B cell (primary cell): ENCODE data around the gene CRTAC1. TPM values are rescaled to one million over a fixed set of nuclear protein-coding genes. Genes with fewer than 3 reads are reported as not detected.

Source experiments
- ATAC-seq: fragments of 200-7000 bp; cut with Tn5 transposase; one replicate; pipeline ENCODE4 v1.10.0; 2021; ENCODE audit warnings: low read depth, mild to moderate bottlenecking, moderate number of reproducible peaks, moderate library complexity
- CTCF ChIA-PET: fragments of 350-600 bp; sonication (Branson Sonifier 250); formaldehyde crosslinking; loops from one replicate; lab custom pipeline; 2021; ENCODE audit warnings: antibody characterized with exemption, inconsistent platforms; lab: Charles Lee
- POLR2A ChIA-PET: fragments of 350-600 bp; sonication (Branson Sonifier 250); formaldehyde crosslinking; loops from one replicate; lab custom pipeline; 2021; ENCODE audit warnings: antibody characterized with exemption; lab: Charles Lee
- DNase-seq: peaks from one replicate; pipeline ENCODE4 v3.0.0; 2013
- H2AFZ ChIP-seq: 2 replicates; pipeline ENCODE4 v1.6.1; 2012; ENCODE audit warnings: mild to moderate bottlenecking, low read depth, low read length; ENCODE audit not compliant: insufficient read depth, poor library complexity, severe bottlenecking
- H3K27ac ChIP-seq, 2 donors: 1 replicate in 1 of 2; 2 replicates in 1 of 2; pipeline ENCODE4 v1.5.1; 2012 to 2013; ENCODE audit warnings: low read length in 2 of 2, mild to moderate bottlenecking in 2 of 2, moderate library complexity in 1 of 2
- H3K27me3 ChIP-seq, 4 experiments: fragments of 200-600 bp in 1 of 4; sonication (generic) in 1 of 4; replicated peaks in 1 of 4; 1 replicate in 2 of 4; 2 replicates in 2 of 4; pipeline versions ENCODE4 v1.6.1 to v1.7.0; 2013 to 2016; ENCODE audit warnings: low read length in 3 of 4, mild to moderate bottlenecking in 2 of 4, mixed read lengths in 1 of 4, moderate library complexity in 1 of 4; ENCODE audit not compliant: insufficient read depth in 4 of 4, control insufficient read depth in 3 of 4; ENCODE audit errors: control extremely low read depth in 1 of 4
- H3K36me3 ChIP-seq, 2 experiments: replicated peaks in 1 of 2; 1 replicate in 1 of 2; 2 replicates in 1 of 2; pipeline versions ENCODE4 v1.6.1 to v1.7.1; 2013; ENCODE audit warnings: low read length in 1 of 2; ENCODE audit not compliant: insufficient read depth in 2 of 2, control insufficient read depth in 1 of 2; ENCODE audit errors: control extremely low read depth in 1 of 2, extremely low read depth in 1 of 2
- H3K4me1 ChIP-seq, 2 donors: fragments of 200-600 bp in 1 of 2; sonication (generic) in 1 of 2; 1 replicate in 1 of 2; 2 replicates in 1 of 2; pipeline versions ENCODE4 v1.5.1 to v1.6.1; 2013 to 2017; ENCODE audit warnings: low read length in 2 of 2; ENCODE audit not compliant: control insufficient read depth in 2 of 2, insufficient read depth in 2 of 2
- H3K4me2 ChIP-seq: replicated peaks from 2 replicates; pipeline ENCODE3; 2012; ENCODE audit warnings: mild to moderate bottlenecking, low read depth, low read length; ENCODE audit not compliant: poor library complexity, severe bottlenecking
- H3K4me3 ChIP-seq, 5 experiments: fragments of 200-600 bp in 1 of 5; sonication (generic) in 1 of 5; 1 replicate in 3 of 5; 2 replicates in 2 of 5; pipeline versions ENCODE4 v1.5.1 to v1.7.0; 2011 to 2016; ENCODE audit warnings: low read length in 4 of 5, mild to moderate bottlenecking in 4 of 5, low read depth in 2 of 5, control low read depth in 1 of 5, moderate library complexity in 1 of 5; ENCODE audit not compliant: insufficient read depth in 1 of 5; ENCODE audit errors: control extremely low read depth in 1 of 5, extremely low read depth in 1 of 5
- H3K79me2 ChIP-seq: fragments of 200-600 bp; sonication (generic); one replicate; pipeline ENCODE4 v1.6.0; 2016; ENCODE audit warnings: low read length; ENCODE audit not compliant: control insufficient read depth, insufficient read depth
- H3K9ac ChIP-seq: fragments of 200-600 bp; sonication (generic); 2 replicates; pipeline ENCODE4 v1.6.1; 2017; ENCODE audit warnings: mild to moderate bottlenecking, low read length, moderate library complexity
- H3K9me3 ChIP-seq, 3 donors: one replicate each; pipeline versions ENCODE4 v1.6.1 to v1.7.1; 2013; ENCODE audit warnings: low read length in 2 of 3; ENCODE audit not compliant: control insufficient read depth in 2 of 3, insufficient read depth in 1 of 3; ENCODE audit errors: control extremely low read depth in 1 of 3
- H4K20me1 ChIP-seq: 2 replicates; pipeline ENCODE4 v1.6.0; 2012; ENCODE audit warnings: mild to moderate bottlenecking, low read length; ENCODE audit not compliant: insufficient read depth, control insufficient read depth, poor library complexity, severe bottlenecking
- H3K27ac Mint-ChIP-seq: one replicate; pipeline ENCODE4 v1.8.0; 2021; ENCODE audit warnings: mixed read lengths
- H3K27me3 Mint-ChIP-seq: one replicate; pipeline ENCODE4 v1.8.0; 2021; ENCODE audit warnings: mixed read lengths
- H3K4me1 Mint-ChIP-seq: one replicate; pipeline ENCODE4 v1.8.0; 2021; ENCODE audit warnings: mixed read lengths
- H3K4me3 Mint-ChIP-seq: one replicate; pipeline ENCODE4 v1.8.0; 2021; ENCODE audit warnings: mixed read lengths
- H3K9me3 Mint-ChIP-seq: one replicate; pipeline ENCODE4 v1.8.0; 2022; ENCODE audit warnings: mixed read lengths; ENCODE audit not compliant: insufficient read depth
- EZH2 ChIP-seq: IDR thresholded peaks from 2 replicates; pipeline ENCODE4 v1.6.1; 2012; ENCODE audit warnings: borderline replicate concordance, low read depth, mild to moderate bottlenecking, moderate library complexity, low read length; ENCODE audit not compliant: insufficient read depth, poor library complexity, severe bottlenecking
- WGBS: methylation state at CpG from one replicate; pipeline ENCODE4 v1.1.5; 2013; ENCODE audit warnings: missing lambda C conversion rate; ENCODE audit not compliant: insufficient coverage; 5-methylcytosine and 5-hydroxymethylcytosine counted together
- intact Hi-C: fragments of 100-400 bp; cut with micrococcal nuclease; formaldehyde crosslinking; loops from one replicate; pipeline ENCODE4 v1.10.0; 2022
- polyA plus RNA-seq: library from polyadenylated mRNA; depleted of rRNA; stranded (reverse); fragments of >200 nt; gene quantifications from 2 replicates; pipeline ENCODE4 v1.2.3, GENCODE V29; 2012
- total RNA-seq, 2 donors: library from RNA; stranded (reverse); fragments of 120-200 nt in 1 of 2; gene quantifications; 1 replicate in 1 of 2; 2 replicates in 1 of 2; pipeline versions ENCODE4 v1.2.3 to v1.2.4, GENCODE V29; 2013 to 2022
- TF ChIP-seq, protein P1 (sequence below): fragments of 200-600 bp; IDR thresholded peaks from one replicate; pipeline ENCODE4 v1.8.0; 2022; ENCODE audit warnings: antibody characterized with exemption, mild to moderate bottlenecking

Gene CRTAC1
- total and polyA plus RNA-seq, 2 donors (not counting 1 experiment from before 2014, with no cell fraction given) = not detected

DNA sequence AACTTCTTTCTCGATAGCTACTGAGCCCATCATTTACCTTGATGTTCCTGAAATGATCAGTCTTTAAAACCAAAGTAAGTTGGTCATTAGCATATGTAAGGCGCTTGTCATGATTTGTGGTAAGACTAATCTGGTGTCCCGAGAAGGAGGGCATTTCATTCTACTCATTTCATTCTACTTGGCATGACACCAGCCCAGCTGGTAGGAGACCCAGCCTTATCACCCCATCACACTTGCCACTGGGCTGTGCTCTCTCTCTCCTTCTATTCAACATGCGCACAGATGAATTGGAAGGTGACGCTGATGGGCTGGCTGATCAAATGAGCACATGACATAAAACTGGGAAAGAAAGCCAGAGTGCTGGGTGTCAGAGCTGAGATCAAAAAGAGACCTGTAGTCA is 65.7 kb downstream of the CRTAC1 start:
- TF ChIP-seq EZH2 = no peak
- TF ChIP-seq, protein P1, sequence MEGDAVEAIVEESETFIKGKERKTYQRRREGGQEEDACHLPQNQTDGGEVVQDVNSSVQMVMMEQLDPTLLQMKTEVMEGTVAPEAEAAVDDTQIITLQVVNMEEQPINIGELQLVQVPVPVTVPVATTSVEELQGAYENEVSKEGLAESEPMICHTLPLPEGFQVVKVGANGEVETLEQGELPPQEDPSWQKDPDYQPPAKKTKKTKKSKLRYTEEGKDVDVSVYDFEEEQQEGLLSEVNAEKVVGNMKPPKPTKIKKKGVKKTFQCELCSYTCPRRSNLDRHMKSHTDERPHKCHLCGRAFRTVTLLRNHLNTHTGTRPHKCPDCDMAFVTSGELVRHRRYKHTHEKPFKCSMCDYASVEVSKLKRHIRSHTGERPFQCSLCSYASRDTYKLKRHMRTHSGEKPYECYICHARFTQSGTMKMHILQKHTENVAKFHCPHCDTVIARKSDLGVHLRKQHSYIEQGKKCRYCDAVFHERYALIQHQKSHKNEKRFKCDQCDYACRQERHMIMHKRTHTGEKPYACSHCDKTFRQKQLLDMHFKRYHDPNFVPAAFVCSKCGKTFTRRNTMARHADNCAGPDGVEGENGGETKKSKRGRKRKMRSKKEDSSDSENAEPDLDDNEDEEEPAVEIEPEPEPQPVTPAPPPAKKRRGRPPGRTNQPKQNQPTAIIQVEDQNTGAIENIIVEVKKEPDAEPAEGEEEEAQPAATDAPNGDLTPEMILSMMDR = no peak
- intact Hi-C loops = no loop called here
- no peak overlapping the region for H3K4me3 Mint-ChIP-seq
- no peaks in the 10 kb centered on the region for H3K4me1 Mint-ChIP-seq
- H2AFZ ChIP-seq = no peak overlapping the region
- POLR2A ChIA-PET = no interaction called here
- no peak overlapping the region for H3K27ac Mint-ChIP-seq
- 60% methylated on average over 1 of the region's 5 CpGs for WGBS
- no peaks in the 10 kb centered on the region for H3K36me3 ChIP-seq
- CTCF ChIA-PET = no interaction called here
- no peaks in the 10 kb centered on the region for H3K4me1 ChIP-seq
- H3K4me2 ChIP-seq = no peak overlapping the region
- H4K20me1 ChIP-seq = no peaks in the 10 kb centered on the region
- H3K79me2 ChIP-seq = no peaks in the 10 kb centered on the region
- peaks cover 57% of the 10 kb centered on the region for H3K27me3 Mint-ChIP-seq
- H3K4me3 ChIP-seq = no peak overlapping the region
- no peak for DNase-seq
- H3K9me3 ChIP-seq = no peaks in the 10 kb centered on the region
- H3K9ac ChIP-seq = no peak overlapping the region
- peaks cover 0 to 8% (median 6%) of the 10 kb centered on the region in 4 experiments for H3K27me3 ChIP-seq
- no peak for ATAC-seq
- H3K9me3 Mint-ChIP-seq = no peaks in the 10 kb centered on the region
- no peak overlapping the region for H3K27ac ChIP-seq

- Histone ChIP-seq H3K36me3 (no peaks in the 10 kb centered on the region), H3K9ac (no peak overlapping the region), H3K27me3 (peaks cover 0 to 5% (median 1%) of the 10 kb centered on the region in 4 experiments), H3K27ac (no peak overlapping the region), H3K79me2 (no peaks in the 10 kb centered on the region), H3K4me1 (no peaks in the 10 kb centered on the region), H3K4me3 (no peak overlapping the region), H3K4me2 (no peak overlapping the region), H3K9me3 (no peaks in the 10 kb centered on the region), H4K20me1 (no peaks in the 10 kb centered on the region), H2AFZ (no peak overlapping the region)
- 86% methylated on average over 2 of the region's 7 CpGs for WGBS
- Mint-ChIP-seq H3K27ac (no peak overlapping the region), H3K4me1 (no peaks in the 10 kb centered on the region), H3K27me3 (peaks cover 50% of the 10 kb centered on the region), H3K9me3 (no peaks in the 10 kb centered on the region), H3K4me3 (no peak overlapping the region)
- intact Hi-C loops = no loop called here
- ATAC-seq (no peak), DNase-seq (no peak)
- ChIA-PET POLR2A (no interaction called here), CTCF (no interaction called here)
- TF ChIP-seq EZH2 = no peak
- TF ChIP-seq, protein P1 = no peak
These were observed 68.5 kb downstream of the CRTAC1 start for GRCh38 chr10:97961945-97962344.
